ENCODE data around the gene THBS3. TPM values are rescaled to one million over a fixed set of nuclear protein-coding genes. Genes with fewer than 3 reads are reported as not detected.

The THBS3 gene
- total and polyA plus RNA-seq, 9 of the 15 experiments (the other 6 are each of a cell fraction or from before 2014, with no cell fraction given), result 0.59 to 8.3 (median 3.2) TPM

- TF ChIP-seq ZNF77 (CRISPR knock-in tag; IDR thresholded peaks at IDR 0.05) (no peak), MAX (CRISPR knock-in tag; IDR thresholded peaks at IDR 0.05) (peak; percentile 65), ZNF444 (CRISPR knock-in tag; IDR thresholded peaks at IDR 0.05) (no peak), ETV1 (tag; conservative IDR thresholded peaks at IDR 0.05; ENCODE audit: low read depth) (peak; percentile 43; the same call in 1 of the 2 replicates), HNRNPUL1 (IDR thresholded peaks at IDR 0.05; ENCODE audit: low read length) (no peak), CTCF (IDR thresholded peaks at IDR 0.05 in 2 of 3, conservative IDR thresholded peaks at IDR 0.05 in 1 of 3; ENCODE audit: insufficient read depth in 2 of 3, low read depth in 1 of 3, low read length in 3 of 3) (peak; percentile 93 to 98 (median 97)), ZFX (CRISPR knock-in tag; IDR thresholded peaks at IDR 0.05) (no peak), ZNF76 (CRISPR knock-in tag; IDR thresholded peaks at IDR 0.05; ENCODE audit: borderline replicate concordance) (no peak), CHCHD3 (CRISPR knock-in tag; IDR thresholded peaks at IDR 0.05) (no peak), ESRRA (IDR thresholded peaks at IDR 0.05; ENCODE audit: borderline replicate concordance, low read depth) (peak; percentile 66; the same call in 1 of the 2 replicates), KLF6 (CRISPR knock-in tag; IDR thresholded peaks at IDR 0.05; ENCODE audit: borderline replicate concordance) (no peak), ILF3 (IDR thresholded peaks at IDR 0.05; ENCODE audit: borderline replicate concordance) (no peak), KLF1 (tag; IDR thresholded peaks at IDR 0.05) (no peak), SIN3A (IDR thresholded peaks at IDR 0.05; ENCODE audit: borderline replicate concordance in 2 of 2, control insufficient read depth in 1 of 2, low read depth in 2 of 2, low read length in 2 of 2) (no peak), COPS2 (conservative IDR thresholded peaks at IDR 0.05) (no peak), NR3C1 (CRISPR knock-in tag; IDR thresholded peaks at IDR 0.05) (no peak), ERF (CRISPR knock-in tag; IDR thresholded peaks at IDR 0.05) (no peak), TEAD4 (IDR thresholded peaks at IDR 0.05; ENCODE audit: low read length) (no peak), TEAD4 (CRISPR knock-in tag; IDR thresholded peaks at IDR 0.05; ENCODE audit: borderline replicate concordance) (no peak), XRCC5 (IDR thresholded peaks at IDR 0.05; ENCODE audit: low read depth, low read length) (peak; percentile 91; the same call in 1 of the 2 replicates), E2F5 (CRISPR knock-in tag; IDR thresholded peaks at IDR 0.05) (no peak), IFI16 (CRISPR knock-in tag; IDR thresholded peaks at IDR 0.05) (no peak)
- TF ChIP-seq, protein P1, sequence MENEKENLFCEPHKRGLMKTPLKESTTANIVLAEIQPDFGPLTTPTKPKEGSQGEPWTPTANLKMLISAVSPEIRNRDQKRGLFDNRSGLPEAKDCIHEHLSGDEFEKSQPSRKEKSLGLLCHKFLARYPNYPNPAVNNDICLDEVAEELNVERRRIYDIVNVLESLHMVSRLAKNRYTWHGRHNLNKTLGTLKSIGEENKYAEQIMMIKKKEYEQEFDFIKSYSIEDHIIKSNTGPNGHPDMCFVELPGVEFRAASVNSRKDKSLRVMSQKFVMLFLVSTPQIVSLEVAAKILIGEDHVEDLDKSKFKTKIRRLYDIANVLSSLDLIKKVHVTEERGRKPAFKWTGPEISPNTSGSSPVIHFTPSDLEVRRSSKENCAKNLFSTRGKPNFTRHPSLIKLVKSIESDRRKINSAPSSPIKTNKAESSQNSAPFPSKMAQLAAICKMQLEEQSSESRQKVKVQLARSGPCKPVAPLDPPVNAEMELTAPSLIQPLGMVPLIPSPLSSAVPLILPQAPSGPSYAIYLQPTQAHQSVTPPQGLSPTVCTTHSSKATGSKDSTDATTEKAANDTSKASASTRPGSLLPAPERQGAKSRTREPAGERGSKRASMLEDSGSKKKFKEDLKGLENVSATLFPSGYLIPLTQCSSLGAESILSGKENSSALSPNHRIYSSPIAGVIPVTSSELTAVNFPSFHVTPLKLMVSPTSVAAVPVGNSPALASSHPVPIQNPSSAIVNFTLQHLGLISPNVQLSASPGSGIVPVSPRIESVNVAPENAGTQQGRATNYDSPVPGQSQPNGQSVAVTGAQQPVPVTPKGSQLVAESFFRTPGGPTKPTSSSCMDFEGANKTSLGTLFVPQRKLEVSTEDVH (IDR thresholded peaks at IDR 0.05; ENCODE audit: low read depth, partially characterized antibody), result no peak
These were observed 34.8 kb downstream of the THBS3 start, which contains the start of gene KRTCAP2 (continued) for GRCh38 chr1:155172732-155173477.
